Mammary epithelial cell (primary cell): ENCODE measurements around the gene CA6.

Experiments
- EZH2 ChIP-seq: IDR thresholded peaks from 2 replicates; pipeline ENCODE4 v1.6.1; 2012; ENCODE audit warnings: low read length, inconsistent platforms, borderline replicate concordance
- TF ChIP-seq, protein P1 (sequence below), 2 donors: IDR thresholded peaks in 1 of 2; conservative IDR thresholded peaks in 1 of 2; 2 replicates each; pipeline ENCODE4 v1.5.1; 2011 to 2012; ENCODE audit warnings: inconsistent platforms in 2 of 2, low read length in 2 of 2, mild to moderate bottlenecking in 2 of 2, control low read depth in 1 of 2, low read depth in 1 of 2; ENCODE audit not compliant: insufficient read depth in 1 of 2; ENCODE audit errors: extremely low read depth in 1 of 2

DNA sequence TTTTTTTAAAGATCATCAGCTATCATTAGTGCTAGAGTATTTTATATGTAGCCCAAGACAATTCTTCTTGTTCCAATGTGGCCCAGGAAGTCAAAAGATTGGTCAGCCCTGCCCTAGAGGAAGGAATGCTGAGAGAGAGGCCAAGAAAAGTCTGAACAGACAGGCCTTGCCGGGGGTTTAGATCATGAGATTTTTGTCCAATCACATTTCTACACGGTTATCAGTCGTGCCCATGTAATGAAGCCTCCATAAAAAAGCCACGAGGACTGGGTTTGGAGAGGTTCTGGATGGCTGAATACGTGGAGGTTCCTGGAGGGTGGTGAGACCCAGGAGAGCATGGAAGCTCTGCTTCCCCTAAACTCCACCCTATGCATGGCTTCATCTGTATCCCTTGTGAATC, 42.9 kb upstream of the CA6 start:
- TF ChIP-seq, protein P1, sequence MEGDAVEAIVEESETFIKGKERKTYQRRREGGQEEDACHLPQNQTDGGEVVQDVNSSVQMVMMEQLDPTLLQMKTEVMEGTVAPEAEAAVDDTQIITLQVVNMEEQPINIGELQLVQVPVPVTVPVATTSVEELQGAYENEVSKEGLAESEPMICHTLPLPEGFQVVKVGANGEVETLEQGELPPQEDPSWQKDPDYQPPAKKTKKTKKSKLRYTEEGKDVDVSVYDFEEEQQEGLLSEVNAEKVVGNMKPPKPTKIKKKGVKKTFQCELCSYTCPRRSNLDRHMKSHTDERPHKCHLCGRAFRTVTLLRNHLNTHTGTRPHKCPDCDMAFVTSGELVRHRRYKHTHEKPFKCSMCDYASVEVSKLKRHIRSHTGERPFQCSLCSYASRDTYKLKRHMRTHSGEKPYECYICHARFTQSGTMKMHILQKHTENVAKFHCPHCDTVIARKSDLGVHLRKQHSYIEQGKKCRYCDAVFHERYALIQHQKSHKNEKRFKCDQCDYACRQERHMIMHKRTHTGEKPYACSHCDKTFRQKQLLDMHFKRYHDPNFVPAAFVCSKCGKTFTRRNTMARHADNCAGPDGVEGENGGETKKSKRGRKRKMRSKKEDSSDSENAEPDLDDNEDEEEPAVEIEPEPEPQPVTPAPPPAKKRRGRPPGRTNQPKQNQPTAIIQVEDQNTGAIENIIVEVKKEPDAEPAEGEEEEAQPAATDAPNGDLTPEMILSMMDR (conservative IDR thresholded peaks at IDR 0.05 in 1 of 2, IDR thresholded peaks at IDR 0.05 in 1 of 2; ENCODE audit: extremely low read depth in 1 of 2, insufficient read depth in 1 of 2, low read depth in 1 of 2, low read length in 2 of 2) = peak; percentile 24 to 26
- TF ChIP-seq EZH2 = no peak
